Uterus (tissue), 2 donors: Measurements from ENCODE around the gene MAP4K1.

ENCODE experiments used
- POLR2A ChIP-seq, 2 donors: fragments of 450-650 bp; IDR thresholded peaks; one replicate each; pipeline ENCODE4 v1.6.1; 2016; ENCODE audit warnings: antibody characterized with exemption in 2 of 2, mild to moderate bottlenecking in 1 of 2, moderate library complexity in 1 of 2
- TF ChIP-seq, protein P1 (sequence below), 4 experiments: fragments of 200-600 bp in 2 of 4; fragments of 450-650 bp in 2 of 4; sonication (generic) in 2 of 4; IDR thresholded peaks; one replicate each; pipeline ENCODE4 v1.5.1; 2016 to 2019; ENCODE audit warnings: antibody characterized with exemption in 4 of 4, mild to moderate bottlenecking in 2 of 4, moderate library complexity in 1 of 4

DNA sequence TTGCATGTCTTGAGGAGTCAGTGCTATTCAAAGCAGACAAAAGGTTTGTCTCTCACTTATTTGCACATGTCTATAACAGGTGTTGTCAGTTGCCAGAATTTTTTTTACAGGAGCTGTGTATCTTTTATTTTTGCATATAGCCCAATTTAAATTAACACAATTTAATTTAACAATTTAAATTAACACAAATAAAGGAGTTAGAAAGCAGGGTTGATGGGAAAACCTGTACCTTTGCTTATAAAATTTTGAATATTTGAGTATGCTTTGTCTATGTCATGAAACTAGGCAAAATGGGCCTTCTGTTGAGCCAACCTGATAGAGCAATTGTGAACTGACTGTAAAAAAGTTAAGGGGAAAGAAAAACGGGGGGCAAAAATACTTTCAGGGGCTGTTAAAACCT, 78.0 kb downstream of the MAP4K1 start:
- TF ChIP-seq POLR2A (IDR thresholded peaks at IDR 0.05) = no peak
- TF ChIP-seq, protein P1, sequence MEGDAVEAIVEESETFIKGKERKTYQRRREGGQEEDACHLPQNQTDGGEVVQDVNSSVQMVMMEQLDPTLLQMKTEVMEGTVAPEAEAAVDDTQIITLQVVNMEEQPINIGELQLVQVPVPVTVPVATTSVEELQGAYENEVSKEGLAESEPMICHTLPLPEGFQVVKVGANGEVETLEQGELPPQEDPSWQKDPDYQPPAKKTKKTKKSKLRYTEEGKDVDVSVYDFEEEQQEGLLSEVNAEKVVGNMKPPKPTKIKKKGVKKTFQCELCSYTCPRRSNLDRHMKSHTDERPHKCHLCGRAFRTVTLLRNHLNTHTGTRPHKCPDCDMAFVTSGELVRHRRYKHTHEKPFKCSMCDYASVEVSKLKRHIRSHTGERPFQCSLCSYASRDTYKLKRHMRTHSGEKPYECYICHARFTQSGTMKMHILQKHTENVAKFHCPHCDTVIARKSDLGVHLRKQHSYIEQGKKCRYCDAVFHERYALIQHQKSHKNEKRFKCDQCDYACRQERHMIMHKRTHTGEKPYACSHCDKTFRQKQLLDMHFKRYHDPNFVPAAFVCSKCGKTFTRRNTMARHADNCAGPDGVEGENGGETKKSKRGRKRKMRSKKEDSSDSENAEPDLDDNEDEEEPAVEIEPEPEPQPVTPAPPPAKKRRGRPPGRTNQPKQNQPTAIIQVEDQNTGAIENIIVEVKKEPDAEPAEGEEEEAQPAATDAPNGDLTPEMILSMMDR (IDR thresholded peaks at IDR 0.05) = no peak
